K562 (cell line): ENCODE measurements around the gene CAMK1D. TPM values are rescaled to one million over a fixed set of nuclear protein-coding genes. Genes with fewer than 3 reads are reported as not detected.

ENCODE experiments used
- ATAC-seq: fragments of 200-7000 bp; cut with Tn5 transposase; 3 replicates; pipeline ENCODE4 v1.9.1; 2020; ENCODE audit warnings: moderate library complexity
- BruUV-seq: library from RNA; stranded (reverse); fragments of 400-500 nt; replicated peaks from 2 replicates; lab custom pipeline; 2021; lab: Mats Ljungman, UMichigan
- CTCF ChIA-PET: fragments of 300-600 bp; formaldehyde crosslinking; extraction: SDS; loops from one replicate; lab custom pipeline; 2021; ENCODE audit warnings: low intra/inter-chr PET ratio; lab: Yijun Ruan, JAX
- POLR2A ChIA-PET: fragments of 300-600, 350-650 bp; sonication (Branson Sonifier 250); formaldehyde crosslinking; extraction: SDS; loops from one replicate; lab custom pipeline; 2021; ENCODE audit warnings: antibody characterized with exemption, inconsistent platforms; lab: Yijun Ruan, JAX
- DNase-seq, 4 experiments: peaks; one replicate each; pipeline versions ENCODE4 v3.0.0 to v3.0.0-alpha.2; 2011 to 2018; ENCODE audit warnings: low spot score in 3 of 4, mixed read lengths in 3 of 4; ENCODE audit errors: extremely low read depth in 1 of 4
- FAIRE-seq: peaks from 2 replicates; lab custom pipeline; 2011; peaks lifted over from hg19 to GRCh38; lab: Jason Lieb, UNC
- H2AFZ ChIP-seq: 2 replicates; pipeline ENCODE4 v1.6.0; 2011; ENCODE audit warnings: low read depth, low read length, control low read depth, inconsistent platforms
- H3K27ac ChIP-seq: fragments of 200-600 bp; 3 replicates; pipeline ENCODE4 v1.8.0; 2011; ENCODE audit warnings: low read depth, mild to moderate bottlenecking, control low read depth, inconsistent platforms, low read length, moderate library complexity, mixed read lengths; ENCODE audit errors: extremely low read depth
- H3K27me3 ChIP-seq, 2 experiments: fragments of 300-600 bp in 1 of 2; 2 replicates in 1 of 2; 3 replicates in 1 of 2; pipeline versions ENCODE4 v1.6.0 to v1.8.0; 2011; ENCODE audit warnings: inconsistent platforms in 2 of 2, low read length in 2 of 2, mild to moderate bottlenecking in 1 of 2, mixed read lengths in 1 of 2, moderate library complexity in 1 of 2; ENCODE audit not compliant: control insufficient read depth in 2 of 2, insufficient read depth in 2 of 2
- H3K36me3 ChIP-seq: fragments of 300-600 bp; 3 replicates; pipeline ENCODE4 v1.8.0; 2011; ENCODE audit warnings: mild to moderate bottlenecking, low read length, inconsistent platforms; ENCODE audit not compliant: control insufficient read depth, insufficient read depth
- H3K4me1 ChIP-seq, 2 experiments: fragments of 200-600 bp in 1 of 2; replicated peaks in 1 of 2; 2 replicates in 1 of 2; 3 replicates in 1 of 2; pipeline versions ENCODE4 v1.5.1 to v1.8.0; 2011; ENCODE audit warnings: inconsistent platforms in 2 of 2, low read length in 2 of 2, mild to moderate bottlenecking in 1 of 2, mixed read lengths in 1 of 2, moderate library complexity in 1 of 2; ENCODE audit not compliant: control insufficient read depth in 2 of 2, insufficient read depth in 2 of 2
- H3K4me2 ChIP-seq: 2 replicates; pipeline ENCODE4 v1.6.1; 2011; ENCODE audit warnings: low read length, control low read depth, inconsistent platforms, mixed read lengths; ENCODE audit not compliant: insufficient read depth
- H3K4me3 ChIP-seq: fragments of 200-600 bp; sonication (generic), shearing (Covaris generic); 2 replicates; pipeline ENCODE4 v1.5.1; 2016; ENCODE audit warnings: control low read depth, inconsistent platforms
- H3K79me2 ChIP-seq: fragments of 200-600 bp; 3 replicates; pipeline ENCODE4 v1.8.0; 2011; ENCODE audit warnings: low read length, inconsistent platforms; ENCODE audit not compliant: control insufficient read depth, insufficient read depth
- H3K9ac ChIP-seq, 2 experiments: 2 replicates each; pipeline versions ENCODE4 v1.6.0 to v1.6.1; 2011; ENCODE audit warnings: low read depth in 2 of 2, low read length in 2 of 2, control low read depth in 1 of 2, inconsistent platforms in 1 of 2, mild to moderate bottlenecking in 1 of 2, mixed read lengths in 1 of 2; ENCODE audit not compliant: insufficient read depth in 1 of 2
- H3K9me1 ChIP-seq: one replicate; pipeline ENCODE4 v1.6.0; 2011; ENCODE audit warnings: inconsistent platforms, mild to moderate bottlenecking, low read length, moderate library complexity; ENCODE audit not compliant: control insufficient read depth, insufficient read depth
- H3K9me3 ChIP-seq: replicated peaks from 2 replicates; pipeline ENCODE4 v1.5.1; 2011; ENCODE audit warnings: low read depth, low read length, inconsistent platforms; ENCODE audit not compliant: control insufficient read depth, insufficient read depth
- H4K20me1 ChIP-seq: replicated peaks from 2 replicates; pipeline ENCODE4 v1.6.1; 2011; ENCODE audit warnings: low read length, inconsistent platforms, mixed read lengths; ENCODE audit not compliant: control insufficient read depth, insufficient read depth
- BACH1 ChIP-seq: fragments of 200-800 bp; sonication (Bioruptor generic); IDR thresholded peaks from 2 replicates; pipeline ENCODE4 v1.6.1; 2016; ENCODE audit warnings: missing genetic modification characterization, missing compliant biosample characterization
- CREB5 ChIP-seq: fragments of 250-450 bp; sonication (Bioruptor Pico); IDR thresholded peaks from 2 replicates; pipeline ENCODE4 v1.5.0; 2020; ENCODE audit warnings: mild to moderate bottlenecking
- TCFL5 ChIP-seq: fragments of 250-450 bp; sonication (Bioruptor Pico); conservative IDR thresholded peaks from 2 replicates; pipeline ENCODE4 v1.6.1; 2021; ENCODE audit warnings: mild to moderate bottlenecking, moderate library complexity, matching md5 sums
- ZNF354B ChIP-seq: fragments of 250-450 bp; sonication (Bioruptor Pico); IDR thresholded peaks from 2 replicates; pipeline ENCODE4 v1.4.0; 2020
- WGBS: fragments of 100-300 bp; shearing (Covaris generic); methylation state at CpG from one replicate; pipeline ENCODE4 v1.1.6; 2016; ENCODE audit warnings: low coverage, mixed read lengths; ENCODE audit not compliant: insufficient coverage; ENCODE audit errors: missing lambda C conversion rate; 5-methylcytosine and 5-hydroxymethylcytosine counted together
- in situ Hi-C: fragments of 300-500 bp; cut with MboI; formaldehyde crosslinking; loops from 4 replicates; pipeline ENCODE4 v1.15.0; 2018; ENCODE audit warnings: inconsistent platforms, mixed read lengths
- intact Hi-C: fragments of 100-400 bp; cut with micrococcal nuclease; formaldehyde crosslinking; loops from 2 replicates; pipeline ENCODE4 v1.14.2; 2022
- polyA plus RNA-seq, 8 experiments: library from polyadenylated mRNA; depleted of rRNA in 4 of 8; stranded (reverse) in 5 of 8; unstranded in 3 of 8; fragments of >200 nt; fragmentation: Nextera tagmentation in 2 of 8; fragmentation: Illumina TruSeq in 1 of 8; extraction: Ambion mirVana in 2 of 8; extraction: Trizol in 1 of 8; gene quantifications; 2 replicates each; pipeline versions ENCODE4 v1.2.1 to v1.2.3, GENCODE V29; 2011 to 2014; ENCODE audit warnings: inconsistent platforms in 1 of 8, missing spikeins in 1 of 8
- total RNA-seq, 7 experiments: library from RNA; depleted of rRNA in 6 of 7; stranded (reverse); fragments of >200 nt in 6 of 7; fragmentation: Illumina TruSeq in 2 of 7; extraction: Trizol in 2 of 7; gene quantifications; 2 replicates each; pipeline versions ENCODE4 v1.2.1 to v1.2.3, GENCODE V29; 2011 to 2021; ENCODE audit warnings: low replicate concordance in 1 of 7

CAMK1D gene
- total and polyA plus RNA-seq, 9 of the 15 experiments (the other 6 are each of a cell fraction or from before 2014, with no cell fraction given): 0.12 to 0.24 (median 0.20) TPM; not detected in 5

DNA sequence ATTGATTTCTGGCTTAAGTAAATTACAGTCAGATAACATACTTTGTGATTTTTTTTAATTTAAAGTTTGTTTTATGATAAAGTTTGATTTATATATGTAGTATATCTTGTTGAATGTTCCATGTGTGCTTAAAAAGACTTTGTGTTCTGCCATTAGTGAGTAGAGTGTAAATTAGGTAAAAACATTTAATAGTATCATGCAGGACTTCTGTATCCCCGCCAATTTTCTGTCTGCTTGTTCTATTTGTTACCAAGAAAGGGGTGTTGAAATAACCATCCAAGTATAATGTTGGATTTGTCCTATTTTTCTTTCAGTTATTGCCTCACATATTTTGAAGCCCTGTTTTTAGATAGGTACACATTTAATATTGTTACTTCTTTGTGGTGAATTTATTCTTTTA lies 172.1 kb downstream of the CAMK1D start:
- BruUV-seq: no TSS peak
- H3K27me3 ChIP-seq: no peaks in the 10 kb centered on the region
- FAIRE-seq (no peak), ATAC-seq (no peak), DNase-seq (no peak)
- H3K9ac ChIP-seq: no peak overlapping the region
- TF ChIP-seq BACH1 (tag): no peak
- TF ChIP-seq CREB5: no peak
- ChIA-PET CTCF (no interaction called here), POLR2A (no interaction called here)
- no peak overlapping the region for H3K27ac ChIP-seq
- in situ Hi-C loops: no loop called here
- WGBS: 0% methylated on average over 1 of the region's 1 CpG
- H3K79me2 ChIP-seq: no peaks in the 10 kb centered on the region
- H3K4me1 ChIP-seq: no peaks in the 10 kb centered on the region
- H3K9me1 ChIP-seq: no peaks in the 10 kb centered on the region
- H3K9me3 ChIP-seq: no peaks in the 10 kb centered on the region
- no peak overlapping the region for H2AFZ ChIP-seq
- no peak overlapping the region for H3K4me3 ChIP-seq
- no peaks in the 10 kb centered on the region for H3K36me3 ChIP-seq
- H3K4me2 ChIP-seq: no peak overlapping the region
- no peaks in the 10 kb centered on the region for H4K20me1 ChIP-seq
- intact Hi-C loops: no loop called here

- Histone ChIP-seq H3K4me2 (no peak overlapping the region), H3K4me1 (no peaks in the 10 kb centered on the region), H3K27me3 (peaks cover 2 to 16% of the 10 kb centered on the region in 2 experiments; a peak in 3 of 5 replicates), H3K9me1 (no peaks in the 10 kb centered on the region), H3K9ac (no peak overlapping the region), H3K27ac (no peak overlapping the region), H3K79me2 (no peaks in the 10 kb centered on the region), H2AFZ (no peak overlapping the region), H4K20me1 (no peaks in the 10 kb centered on the region), H3K4me3 (no peak overlapping the region), H3K36me3 (no peaks in the 10 kb centered on the region), H3K9me3 (no peaks in the 10 kb centered on the region)
- ChIA-PET POLR2A (interaction anchor here (0.8 kb wide), 1 partner anchor 10 kb away, joined by 3 read pairs; no protein-coding TSS in a partner anchor), CTCF (no interaction called here)
- no peak for ATAC-seq
- no peak for TF ChIP-seq ZNF354B (CRISPR knock-in tag)
- no peak for TF ChIP-seq TCFL5 (CRISPR knock-in tag)
- DNase-seq: no peak
- no TSS peak for BruUV-seq
- no peak for FAIRE-seq
- 1% methylated on average over 5 of the region's 5 CpGs for WGBS
- in situ Hi-C loops (no loop called here), intact Hi-C loops (no loop called here)
These were observed 177.0 kb downstream of the CAMK1D start for GRCh38 chr10:12526311-12526710.
